Activated T-cell treated with anti-CD3 and anti-CD28 coated beads, Interleukin-2, amount 50 U/mL, for 72 hours (primary cell): Measurements from ENCODE around the gene ST6GAL1. TPM values are rescaled to one million over a fixed set of nuclear protein-coding genes. Genes with fewer than 3 reads are reported as not detected.
"Not testable (repeated sequence)": the region's sequence is repeated elsewhere in the genome, so short reads cannot be mapped to it uniquely, and the experiment has no call there.

Experiments
- ATAC-seq, 2 donors: fragments of 150-1000 bp; cut with Tn5 transposase; replicated peaks in 1 of 2; 2 replicates each; pipeline ENCODE4 v1.10.0; 2021; ENCODE audit warnings: moderate library complexity in 2 of 2, mild to moderate bottlenecking in 1 of 2
- DNase-seq, 2 donors: peaks; one replicate each; pipeline ENCODE4 v3.0.0; 2021 to 2022; ENCODE audit warnings: mixed read lengths in 1 of 2
- H3K27ac Mint-ChIP-seq: one replicate; pipeline ENCODE4 v1.8.0; 2022; ENCODE audit warnings: mild to moderate bottlenecking, moderate library complexity, mixed read lengths
- H3K27me3 Mint-ChIP-seq: one replicate; pipeline ENCODE4 v1.8.0; 2022; ENCODE audit warnings: low read depth, mixed read lengths
- H3K36me3 Mint-ChIP-seq, 2 donors: one replicate each; pipeline ENCODE4 v1.8.0; 2022; ENCODE audit warnings: mixed read lengths in 2 of 2, mild to moderate bottlenecking in 1 of 2; ENCODE audit not compliant: insufficient read depth in 2 of 2
- H3K4me1 Mint-ChIP-seq: one replicate; pipeline ENCODE4 v1.8.0; 2022; ENCODE audit warnings: low read depth, mixed read lengths
- H3K4me3 Mint-ChIP-seq, 2 donors: one replicate each; pipeline ENCODE4 v1.8.0; 2022; ENCODE audit warnings: mild to moderate bottlenecking in 2 of 2, mixed read lengths in 2 of 2, moderate library complexity in 2 of 2
- H3K9me3 Mint-ChIP-seq, 2 donors: one replicate each; pipeline ENCODE4 v1.8.0; 2022; ENCODE audit warnings: mixed read lengths in 2 of 2
- total RNA-seq, 2 donors: library from RNA; stranded (reverse); gene quantifications; one replicate each; pipeline ENCODE4 v1.2.3, GENCODE V29; 2022

The ST6GAL1 gene
- total RNA-seq, 2 donors from 2014 or later, result 98.1 to 104 TPM

DNA sequence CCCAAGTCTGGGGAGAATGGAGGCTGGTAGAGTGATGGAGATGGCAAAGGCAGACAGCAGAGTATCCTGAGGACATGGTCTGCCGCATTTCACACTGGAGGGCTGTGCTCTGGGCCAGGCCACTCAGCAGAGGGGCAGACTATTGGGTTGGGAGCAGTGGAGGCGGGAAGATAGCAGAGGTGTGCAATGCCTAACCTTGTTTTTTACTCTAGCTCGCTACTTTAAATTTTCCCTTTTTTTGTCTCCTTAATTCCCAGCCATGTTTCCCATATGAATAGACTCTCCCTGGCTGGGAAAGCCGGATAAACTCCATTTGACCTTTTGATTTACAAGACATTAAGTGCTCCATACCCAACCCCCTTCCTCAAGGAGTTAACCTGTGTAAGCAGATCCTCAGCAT lies 33.5 kb upstream of the ST6GAL1 start:
- Mint-ChIP-seq H3K4me1 (peaks cover 25% of the 10 kb centered on the region), H3K36me3 (no peaks in the 10 kb centered on the region), H3K27ac (no peak overlapping the region), H3K9me3 (peaks cover 2 to 3% of the 10 kb centered on the region in 2 donors), H3K4me3 (no peak overlapping the region), H3K27me3 (no peaks in the 10 kb centered on the region)
- ATAC-seq, result no peak
- no peak for DNase-seq

DNA sequence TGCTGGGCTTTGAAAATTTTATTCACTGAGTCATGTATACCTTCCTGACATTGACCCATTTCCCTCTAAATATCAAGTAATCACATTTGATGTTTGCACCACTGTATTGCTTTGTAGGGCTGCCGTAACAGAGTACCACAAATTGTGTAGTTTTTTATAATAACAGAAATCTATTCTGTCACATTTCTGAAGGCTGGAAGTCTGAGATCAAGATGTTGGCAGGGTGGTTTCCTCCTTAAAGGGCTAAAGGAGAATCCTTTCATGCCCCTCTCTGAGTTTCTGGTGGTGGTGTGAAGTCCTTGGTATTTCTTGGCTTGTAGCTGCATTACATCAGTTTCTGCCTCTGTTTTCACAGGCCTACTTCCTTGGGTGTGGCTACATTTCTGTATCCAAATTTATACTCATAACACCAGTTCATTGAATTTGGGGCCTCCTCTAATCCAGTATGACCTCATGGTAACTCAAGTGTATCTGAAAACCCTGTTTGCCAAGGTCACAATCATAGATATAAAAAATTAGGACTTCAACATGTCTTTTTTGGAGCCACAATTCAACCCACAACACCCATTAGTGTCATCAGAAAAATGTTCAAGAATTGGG lies 29.1 kb upstream of the ST6GAL1 start:
- H3K27me3 Mint-ChIP-seq, result no peaks in the 10 kb centered on the region
- DNase-seq, result peak in 1 of 2 donors; percentile 40
- peak; percentile 89 to 94 for ATAC-seq
- H3K4me1 Mint-ChIP-seq, result peaks cover 36% of the 10 kb centered on the region
- H3K4me3 Mint-ChIP-seq, result peak overlapping the region in 1 of 2 donors; percentile 21
- H3K9me3 Mint-ChIP-seq, result peaks cover 7 to 26% of the 10 kb centered on the region in 2 donors
- H3K27ac Mint-ChIP-seq, result peak overlapping the region; percentile 87
- peaks cover 19 to 31% of the 10 kb centered on the region in 2 donors for H3K36me3 Mint-ChIP-seq

DNA sequence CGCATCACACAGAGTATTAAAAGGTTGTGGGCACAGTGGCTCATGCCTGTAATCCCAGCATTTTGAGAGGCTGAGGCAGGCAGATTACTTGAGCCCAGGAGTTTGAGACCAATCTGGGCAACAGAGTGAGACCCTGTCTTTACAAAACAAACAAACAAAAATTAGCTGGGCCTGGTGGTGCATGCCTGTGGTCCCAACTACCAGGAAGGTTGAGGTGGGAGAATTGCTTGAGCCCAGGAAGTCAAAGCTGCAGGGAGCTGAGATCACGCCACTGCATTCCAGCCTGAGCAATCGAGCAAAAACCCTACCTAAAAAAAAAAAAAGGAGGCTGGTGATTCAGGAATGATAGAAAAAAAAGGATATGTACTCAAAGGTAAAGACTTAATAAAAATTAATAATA lies 28.2 kb upstream of the ST6GAL1 start:
- no peak overlapping the region for H3K27ac Mint-ChIP-seq
- no peaks in the 10 kb centered on the region for H3K27me3 Mint-ChIP-seq
- DNase-seq (no peak), ATAC-seq (no peak)
- H3K4me1 Mint-ChIP-seq, result peaks cover 36% of the 10 kb centered on the region
- peaks cover 14 to 34% of the 10 kb centered on the region in 2 donors for H3K9me3 Mint-ChIP-seq
- H3K4me3 Mint-ChIP-seq, result no peak overlapping the region
- peaks cover 27 to 40% of the 10 kb centered on the region in 2 donors for H3K36me3 Mint-ChIP-seq

DNA sequence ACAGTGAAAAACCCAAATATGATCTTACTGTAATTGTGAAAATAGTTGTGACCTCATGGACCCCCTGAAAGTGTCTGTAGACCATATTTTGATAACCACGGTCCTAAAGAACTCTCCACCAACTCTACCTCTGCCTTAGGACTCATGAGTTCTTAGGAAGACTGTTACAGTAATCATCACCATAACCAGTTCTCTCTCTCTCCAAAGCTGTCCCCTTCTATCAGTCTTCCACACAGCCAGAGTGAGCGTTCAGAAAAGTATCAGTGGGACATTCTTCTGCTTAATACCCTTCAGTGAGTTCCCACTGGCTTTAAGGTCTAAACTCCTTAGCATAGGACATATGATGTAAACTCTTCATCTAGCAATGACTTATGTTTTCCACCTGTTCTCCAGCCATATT lies 27.6 kb upstream of the ST6GAL1 start:
- peak overlapping the region; percentile 1 for H3K27ac Mint-ChIP-seq
- no peak overlapping the region for H3K4me3 Mint-ChIP-seq
- H3K27me3 Mint-ChIP-seq, result no peaks in the 10 kb centered on the region
- ATAC-seq, result no peak
- H3K36me3 Mint-ChIP-seq, result peaks cover 30 to 44% of the 10 kb centered on the region in 2 donors
- no peak for DNase-seq
- peaks cover 36% of the 10 kb centered on the region for H3K4me1 Mint-ChIP-seq
- H3K9me3 Mint-ChIP-seq, result peaks cover 14 to 36% of the 10 kb centered on the region in 2 donors

DNA sequence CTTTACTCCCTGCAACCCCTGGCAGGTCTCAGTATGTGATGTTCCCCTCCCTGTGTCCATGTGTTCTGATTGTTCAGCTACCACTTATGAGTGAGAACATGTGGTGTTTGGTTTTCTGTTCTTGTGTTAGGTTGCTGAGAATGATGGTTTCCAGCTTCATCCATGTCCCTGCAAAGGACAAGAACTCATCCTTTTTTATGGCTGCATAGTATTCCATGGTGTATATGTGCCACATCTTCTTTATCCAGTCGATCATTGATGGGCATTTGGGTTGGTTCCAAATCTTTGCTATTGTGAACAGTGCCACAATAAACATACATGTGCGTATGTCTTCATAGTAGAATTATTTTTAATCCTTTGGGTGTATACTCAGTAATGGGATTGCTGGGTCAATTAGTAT lies 26.6 kb upstream of the ST6GAL1 start:
- not testable (repeated sequence) for H3K4me3 Mint-ChIP-seq, H3K27ac Mint-ChIP-seq, H3K27me3 Mint-ChIP-seq, DNase-seq, ATAC-seq
- Mint-ChIP-seq H3K36me3 (peaks cover 38 to 54% of the 10 kb centered on the region in 2 donors), H3K4me1 (peaks cover 40% of the 10 kb centered on the region), H3K9me3 (peaks cover 19 to 41% of the 10 kb centered on the region in 2 donors)

DNA sequence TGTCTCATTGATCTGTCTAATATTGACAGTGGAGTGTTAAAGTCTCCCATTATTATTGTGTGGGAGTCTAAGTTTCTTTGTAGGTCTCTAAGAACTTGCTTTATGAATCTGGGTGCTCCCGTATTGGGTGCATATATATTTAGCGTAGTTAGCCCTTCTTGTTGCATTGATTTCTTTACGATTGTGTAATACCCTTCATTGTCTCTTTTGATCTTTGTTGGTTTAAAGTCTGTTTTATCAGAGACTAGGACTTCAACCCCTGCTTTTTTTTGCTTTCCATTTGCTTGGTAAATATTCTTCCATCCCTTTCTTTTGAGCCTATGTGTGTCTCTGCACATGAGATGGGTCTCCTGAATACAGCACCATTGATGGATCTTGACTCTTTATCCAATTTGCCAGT lies 23.3 kb upstream of the ST6GAL1 start:
- H3K4me1 Mint-ChIP-seq, result peaks cover 16% of the 10 kb centered on the region
- H3K27me3 Mint-ChIP-seq, ATAC-seq, H3K4me3 Mint-ChIP-seq, DNase-seq: not testable (repeated sequence)
- peaks cover 38 to 54% of the 10 kb centered on the region in 2 donors for H3K36me3 Mint-ChIP-seq
- H3K9me3 Mint-ChIP-seq, result peaks cover 16 to 39% of the 10 kb centered on the region in 2 donors
- H3K27ac Mint-ChIP-seq, result peak overlapping the region; percentile 14

DNA sequence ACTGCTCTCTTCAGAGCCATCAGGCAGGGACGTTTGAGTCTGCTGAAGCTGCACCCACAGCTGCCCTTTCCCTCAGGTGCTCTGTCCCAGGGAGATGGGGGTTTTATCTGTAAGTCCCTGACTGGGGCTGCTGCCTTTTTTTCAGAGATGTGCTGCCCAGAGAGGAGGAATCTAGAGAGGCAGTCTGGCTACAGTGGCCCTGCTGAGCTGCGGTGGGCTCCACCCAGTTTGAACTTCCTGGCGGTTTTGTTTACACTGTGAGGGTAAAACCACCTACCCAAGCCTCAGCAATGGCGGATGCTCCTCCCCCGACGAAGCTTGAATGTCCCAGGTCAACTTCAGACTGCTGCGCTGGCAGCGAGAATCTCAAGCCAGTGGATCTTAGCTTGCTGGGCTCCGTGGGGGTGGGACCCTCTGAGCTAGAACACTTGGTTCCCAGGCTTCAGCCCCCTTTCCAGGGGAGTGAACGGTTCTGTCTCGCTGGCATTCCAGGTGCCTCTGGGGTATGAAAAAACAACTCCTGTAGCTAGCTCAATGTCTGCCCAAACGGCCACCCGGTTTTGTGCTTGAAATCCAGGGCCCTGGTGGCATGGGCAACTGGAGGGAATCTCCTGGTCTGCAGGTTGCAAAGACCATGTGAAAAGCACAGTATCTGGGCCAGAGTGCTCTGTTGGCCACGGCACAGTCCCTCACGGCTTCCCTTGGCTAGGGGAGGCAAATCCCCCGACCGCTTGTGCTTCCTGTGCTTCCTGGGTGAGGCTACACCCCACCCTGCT lies 21.1 kb upstream of the ST6GAL1 start:
- peaks cover 16% of the 10 kb centered on the region for H3K4me1 Mint-ChIP-seq
- H3K4me3 Mint-ChIP-seq, result peak overlapping the region; percentile 62 to 70
- peak overlapping the region; percentile 58 for H3K27ac Mint-ChIP-seq
- H3K9me3 Mint-ChIP-seq, result peaks cover 16 to 28% of the 10 kb centered on the region in 2 donors
- DNase-seq (peak; percentile 83), ATAC-seq (peak; percentile 90 to 94)
- peaks cover 26 to 44% of the 10 kb centered on the region in 2 donors for H3K36me3 Mint-ChIP-seq
- H3K27me3 Mint-ChIP-seq, result no peaks in the 10 kb centered on the region

DNA sequence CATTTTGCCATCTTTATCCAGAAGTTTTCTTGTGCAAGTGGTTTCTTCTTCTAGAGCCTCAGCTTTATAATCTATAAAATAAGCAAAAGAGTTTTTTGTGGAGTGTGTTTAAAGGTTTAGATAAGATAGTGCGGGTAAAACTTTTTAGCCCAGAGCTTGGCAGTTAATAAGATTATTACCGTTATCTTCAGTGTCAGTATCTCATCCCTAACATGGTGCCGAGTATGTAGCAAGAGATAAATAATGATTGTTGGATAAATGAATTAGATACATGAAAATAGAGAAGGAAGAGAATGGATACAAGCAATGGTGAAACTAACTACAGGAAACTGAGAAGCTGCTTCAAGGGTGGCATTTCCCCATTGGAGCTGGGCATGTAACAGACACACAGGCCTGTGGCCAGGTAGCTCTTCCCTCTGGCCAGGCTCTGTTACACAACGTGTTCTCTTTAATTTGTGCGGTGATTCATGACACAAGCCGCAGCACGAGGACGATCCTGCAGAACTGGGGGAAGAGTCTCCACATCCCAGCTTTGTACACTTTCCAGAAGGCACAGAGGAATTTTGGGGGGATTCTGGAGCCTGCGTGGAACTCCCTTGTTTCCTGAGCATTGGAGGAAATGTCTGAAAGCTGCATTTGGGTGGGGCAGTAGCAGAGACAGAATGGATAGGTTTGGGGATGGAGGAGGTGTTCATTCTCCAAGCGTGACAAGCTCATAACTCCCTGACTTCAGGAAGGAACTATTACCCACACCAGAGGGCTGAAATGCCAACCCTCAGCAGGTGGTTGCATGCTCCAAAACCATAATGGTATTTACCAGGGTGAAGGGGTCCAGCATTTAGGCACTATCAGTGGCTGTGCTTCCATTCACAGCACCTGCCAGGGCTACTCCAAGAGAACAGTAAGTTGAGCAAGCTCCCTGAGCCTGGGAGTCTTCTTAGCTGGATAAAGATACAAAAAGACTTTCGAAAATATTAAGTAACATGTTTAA lies 14.2 kb upstream of the ST6GAL1 start:
- Mint-ChIP-seq H3K27me3 (no peaks in the 10 kb centered on the region), H3K36me3 (peaks cover 0 to 3% of the 10 kb centered on the region in 2 donors), H3K27ac (no peak overlapping the region), H3K4me3 (peak overlapping the region; percentile 13 to 36), H3K9me3 (no peaks in the 10 kb centered on the region), H3K4me1 (peaks cover 48% of the 10 kb centered on the region)
- ATAC-seq (peak in 1 of 2 donors; percentile 13), DNase-seq (no peak)

DNA sequence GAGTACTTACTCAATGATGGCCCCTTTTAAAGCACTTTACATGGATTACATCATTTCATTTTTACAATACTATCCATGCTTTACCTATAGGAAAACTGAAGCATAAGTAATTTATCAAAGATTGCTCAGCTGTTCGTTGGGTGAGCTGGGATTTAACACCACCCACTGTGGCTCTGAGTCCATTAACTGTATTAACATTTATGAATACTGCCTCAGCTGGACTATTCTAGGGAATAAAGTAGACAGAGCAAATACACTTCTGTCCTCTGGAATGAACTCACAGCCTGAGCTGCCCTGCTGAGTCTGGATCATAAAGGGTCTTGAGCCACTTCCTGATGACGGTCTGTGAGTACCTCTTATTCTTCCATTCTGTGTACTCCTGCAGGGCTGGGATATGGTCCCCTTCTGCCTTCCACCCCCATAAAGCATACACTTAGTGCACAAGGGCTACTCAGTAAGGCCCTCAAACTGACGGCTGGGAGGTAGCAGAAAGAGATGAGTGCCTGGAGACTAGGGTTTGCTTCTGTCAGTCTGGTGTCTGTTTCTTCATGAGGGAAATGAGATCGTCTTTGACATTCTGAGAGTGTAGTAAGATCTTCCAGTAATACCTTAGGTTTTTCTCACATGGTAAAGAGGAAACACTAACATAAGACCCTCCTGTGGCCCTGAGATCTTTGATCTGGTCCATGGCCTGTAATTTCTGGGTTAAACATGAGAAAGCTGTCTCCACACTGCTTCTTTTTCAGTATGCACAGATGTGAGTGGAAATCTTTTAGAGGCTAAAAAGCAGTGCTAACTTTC lies 12.6 kb upstream of the ST6GAL1 start:
- H3K4me1 Mint-ChIP-seq, result peaks cover 48% of the 10 kb centered on the region
- H3K36me3 Mint-ChIP-seq, result peaks cover 0 to 3% of the 10 kb centered on the region in 2 donors
- DNase-seq, result no peak
- H3K4me3 Mint-ChIP-seq, result peak overlapping the region in 1 of 2 donors; percentile 38
- H3K27ac Mint-ChIP-seq, result peak overlapping the region; percentile 64
- H3K27me3 Mint-ChIP-seq, result no peaks in the 10 kb centered on the region
- peak; percentile 63 to 68 for ATAC-seq
- no peaks in the 10 kb centered on the region for H3K9me3 Mint-ChIP-seq

DNA sequence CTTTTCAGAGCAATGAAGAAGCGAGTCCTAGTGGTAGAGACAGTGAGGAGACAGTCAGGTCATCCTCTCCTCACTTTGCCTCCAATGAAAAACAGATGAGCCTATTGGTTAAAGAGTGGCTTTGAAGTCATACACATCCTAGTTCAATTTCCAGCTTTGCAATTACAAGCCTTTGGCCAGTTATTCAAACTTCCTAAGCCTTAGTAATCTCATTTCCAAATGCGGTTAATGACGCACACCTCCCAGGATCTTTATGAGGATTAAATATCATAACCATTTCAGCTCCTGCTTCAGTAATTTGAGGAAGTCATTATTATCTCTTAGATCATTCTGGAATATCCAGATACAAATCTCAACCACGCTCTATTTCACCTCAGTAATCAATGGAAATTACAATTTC lies 10.0 kb upstream of the ST6GAL1 start:
- Mint-ChIP-seq H3K27ac (no peak overlapping the region), H3K4me3 (no peak overlapping the region), H3K9me3 (no peaks in the 10 kb centered on the region), H3K36me3 (no peaks in the 10 kb centered on the region), H3K4me1 (peaks cover 29% of the 10 kb centered on the region), H3K27me3 (no peaks in the 10 kb centered on the region)
- no peak for DNase-seq
- no peak for ATAC-seq

DNA sequence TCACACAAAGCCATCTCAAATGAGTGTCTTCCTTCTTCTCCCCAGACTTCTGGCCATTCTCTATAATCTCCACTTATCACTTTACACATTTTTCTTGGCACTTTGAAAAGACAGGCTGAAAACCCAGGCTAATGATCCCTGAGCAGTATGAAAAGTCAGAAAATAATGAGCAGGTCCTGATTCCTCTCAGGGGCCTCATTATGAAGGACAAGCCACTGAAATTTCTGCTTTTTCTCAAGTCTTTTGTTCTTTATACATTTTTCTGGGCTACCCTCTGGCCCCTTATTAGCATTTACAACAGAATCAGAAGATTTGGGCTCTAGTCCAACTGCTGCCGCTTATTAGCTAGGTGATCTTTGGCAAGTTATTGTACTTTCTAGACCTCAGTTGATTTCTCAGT lies 9.5 kb upstream of the ST6GAL1 start:
- Mint-ChIP-seq H3K9me3 (no peaks in the 10 kb centered on the region), H3K4me1 (peaks cover 24% of the 10 kb centered on the region), H3K27me3 (no peaks in the 10 kb centered on the region), H3K36me3 (no peaks in the 10 kb centered on the region), H3K4me3 (no peak overlapping the region), H3K27ac (no peak overlapping the region)
- DNase-seq, result no peak
- no peak for ATAC-seq

DNA sequence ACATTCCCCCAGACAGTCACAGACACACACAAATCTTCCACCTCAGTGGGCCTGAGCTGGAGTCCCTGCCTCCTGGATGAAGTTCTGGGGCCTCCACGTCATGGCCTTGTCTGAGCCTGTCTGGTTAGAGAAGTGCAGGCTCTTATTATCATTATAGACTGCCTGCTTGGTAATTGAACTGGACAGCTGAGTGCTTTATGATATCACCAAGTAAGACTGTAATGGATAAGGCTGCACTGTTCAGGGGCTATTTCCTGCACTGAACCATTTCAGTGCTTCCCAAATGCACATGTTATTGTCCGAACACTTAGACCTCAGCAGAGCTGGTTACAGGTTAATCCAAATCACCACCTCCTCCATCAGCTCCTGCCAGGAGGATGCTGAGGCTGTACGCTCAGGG lies 8.7 kb upstream of the ST6GAL1 start:
- H3K9me3 Mint-ChIP-seq, result no peaks in the 10 kb centered on the region
- no peak for DNase-seq
- no peak for ATAC-seq
- no peak overlapping the region for H3K27ac Mint-ChIP-seq
- H3K4me1 Mint-ChIP-seq, result peaks cover 16% of the 10 kb centered on the region
- no peaks in the 10 kb centered on the region for H3K36me3 Mint-ChIP-seq
- H3K4me3 Mint-ChIP-seq, result no peak overlapping the region
- H3K27me3 Mint-ChIP-seq, result no peaks in the 10 kb centered on the region
